LNCaP clone FGC (cell line): ENCODE measurements around the gene ESF1.
A peak's percentile ranks its signal among the peaks of the same experiment; 100 is the strongest.

Experiments used
- DNase-seq: peaks from one replicate; pipeline ENCODE4 v3.0.0-alpha.2; 2011; ENCODE audit warnings: low read depth
- H3K4me3 ChIP-seq: 2 replicates; pipeline ENCODE4 v1.5.1; 2011; ENCODE audit warnings: mild to moderate bottlenecking, low read depth, low read length, control low read depth
- CTCF ChIP-seq: IDR thresholded peaks from 2 replicates; pipeline ENCODE4 v1.5.1; 2012; ENCODE audit warnings: mild to moderate bottlenecking; ENCODE audit not compliant: control insufficient read depth, insufficient read depth; ENCODE audit errors: extremely low read depth

ESF1 gene

DNA sequence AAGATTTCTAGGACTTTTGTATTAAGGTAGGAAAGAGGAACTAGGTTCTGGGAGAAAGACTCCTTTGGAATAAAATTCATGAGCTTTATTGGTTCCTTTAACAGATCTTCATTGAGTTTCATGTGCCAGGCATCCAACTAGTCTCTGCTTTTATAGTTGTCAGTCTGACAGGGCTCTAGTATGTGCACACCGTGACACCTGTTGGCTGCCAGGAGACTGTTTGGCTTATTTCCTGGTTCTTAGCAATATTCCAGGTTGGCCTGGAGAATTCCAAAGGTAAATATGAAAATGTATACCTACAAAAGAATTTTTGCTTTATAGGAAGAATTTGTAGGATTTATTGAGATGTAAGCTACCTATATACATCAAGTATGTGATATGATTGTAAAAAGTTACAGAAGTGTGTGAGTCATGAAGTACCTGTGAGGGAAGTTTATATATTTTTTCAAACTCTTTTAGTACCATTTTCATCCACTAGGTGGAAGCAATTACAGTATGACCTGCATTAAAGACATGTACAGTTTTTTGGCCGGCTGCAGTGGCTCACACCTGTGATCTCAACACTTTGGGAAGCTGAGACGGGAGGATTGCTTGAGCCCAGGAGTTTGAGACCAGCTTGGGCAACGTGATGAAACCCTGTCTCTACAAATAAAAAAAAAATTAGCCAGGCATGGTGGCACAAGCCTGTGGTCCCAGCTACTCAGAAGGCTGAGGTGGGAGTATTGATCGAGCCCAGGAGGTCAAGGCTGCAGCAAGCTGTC, 35.3 kb upstream of the ESF1 start:
- peak; percentile 50 for TF ChIP-seq CTCF
- no peak overlapping the region for H3K4me3 ChIP-seq
- peak; percentile 79 for DNase-seq

- H3K4me3 ChIP-seq = no peak overlapping the region
- no peak for DNase-seq
- no peak for TF ChIP-seq CTCF
Measured at GRCh38 chr20:13817342-13817741, 32.6 kb upstream of the ESF1 start.

GRCh38 chr20:13816757-13817156, 32.0 kb upstream of the ESF1 start:
- H3K4me3 ChIP-seq = no peak overlapping the region
- no peak for DNase-seq
- TF ChIP-seq CTCF = no peak

DNA sequence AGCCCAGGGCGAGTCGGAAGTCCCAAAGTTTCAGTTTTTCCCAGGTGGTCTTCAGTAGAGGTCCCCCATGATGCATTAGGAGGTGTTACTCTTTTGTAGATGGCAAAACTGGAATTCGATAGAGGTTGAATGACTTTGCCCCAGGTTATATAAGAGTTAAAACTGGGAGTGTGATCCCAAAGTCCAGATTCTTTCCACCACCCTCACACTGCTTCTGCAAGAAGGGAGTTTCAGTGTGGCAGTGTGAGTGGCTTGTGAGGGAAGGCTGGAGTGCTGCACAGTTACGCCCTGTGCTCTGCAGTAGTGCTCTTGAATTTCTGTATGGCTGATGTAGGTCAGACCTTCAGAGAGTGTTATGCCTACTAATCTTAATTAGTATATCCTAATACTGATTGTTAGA, 30.0 kb upstream of the ESF1 start:
- no peak for DNase-seq
- TF ChIP-seq CTCF = no peak
- H3K4me3 ChIP-seq = no peak overlapping the region

DNA sequence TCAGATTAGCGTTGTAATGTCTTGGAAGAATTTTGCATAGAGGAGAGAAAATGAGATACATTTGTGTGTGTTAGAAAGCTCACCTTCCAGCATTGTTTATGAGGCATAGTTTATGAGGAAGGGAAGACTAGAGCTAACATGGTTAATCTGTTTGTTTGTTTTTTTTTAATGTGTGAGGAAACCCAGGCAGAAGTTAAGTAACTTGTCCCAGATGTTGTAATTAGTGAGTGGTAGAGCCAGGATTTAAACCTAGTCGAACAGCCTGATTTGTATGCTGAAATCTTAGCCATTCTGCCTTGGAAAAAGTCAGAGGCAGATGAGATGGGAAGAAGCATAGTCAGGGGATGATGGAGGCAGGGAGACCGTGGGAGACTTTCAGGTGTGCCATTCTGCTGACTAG, 29.2 kb upstream of the ESF1 start:
- no peak for DNase-seq
- TF ChIP-seq CTCF = no peak
- H3K4me3 ChIP-seq = no peak overlapping the region

- no peak overlapping the region for H3K4me3 ChIP-seq
- no peak for TF ChIP-seq CTCF
- DNase-seq = no peak
Measured at GRCh38 chr20:13810446-13810845, 25.7 kb upstream of the ESF1 start.

GRCh38 chr20:13809855-13810254, 25.1 kb upstream of the ESF1 start:
- H3K4me3 ChIP-seq = no peak overlapping the region
- DNase-seq = no peak
- no peak for TF ChIP-seq CTCF
